HG02759 (cell line): Measurements from ENCODE around the gene FAM153A.
"Not testable (repeated sequence)": the region's sequence is repeated elsewhere in the genome, so short reads cannot be mapped to it uniquely, and the experiment has no call there.

ENCODE experiments used
- ATAC-seq: cut with Tn5 transposase; IDR thresholded peaks from one replicate; pipeline ENCODE4 v1.9.1; 2021; ENCODE audit warnings: mild to moderate bottlenecking, moderate library complexity; ENCODE audit not compliant: unreplicated experiment

The FAM153A gene

GRCh38 chr5:177782792-177783633 is at the start of gene FAM153A:
FAM153A (minus strand) TSS chr5:177782899.
- ATAC-seq = not testable (repeated sequence)

- not testable (repeated sequence) for ATAC-seq
Observed at GRCh38 chr5:177832287-177832686, 49.6 kb upstream of the FAM153A start.

DNA sequence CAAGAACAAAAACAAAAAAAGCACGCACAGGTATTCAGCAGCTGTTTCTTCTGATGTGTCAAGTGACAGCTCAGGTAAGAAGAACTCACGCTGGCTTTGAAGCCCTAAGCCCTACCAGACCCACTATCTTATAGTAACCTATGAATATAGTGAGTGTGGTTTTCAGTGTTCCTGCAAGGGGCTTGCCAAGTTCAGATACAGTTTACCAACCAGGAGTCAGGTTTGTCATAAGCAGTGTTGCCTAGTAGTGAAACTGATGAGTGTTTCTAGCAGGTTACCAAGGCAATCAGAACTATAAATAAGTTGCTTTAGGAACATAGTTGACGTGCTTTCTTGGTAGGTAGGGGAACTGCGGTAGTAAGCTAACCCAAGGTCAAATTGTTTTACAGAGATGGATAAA is 43.4 kb upstream of the FAM153A start:
- not testable (repeated sequence) for ATAC-seq

DNA sequence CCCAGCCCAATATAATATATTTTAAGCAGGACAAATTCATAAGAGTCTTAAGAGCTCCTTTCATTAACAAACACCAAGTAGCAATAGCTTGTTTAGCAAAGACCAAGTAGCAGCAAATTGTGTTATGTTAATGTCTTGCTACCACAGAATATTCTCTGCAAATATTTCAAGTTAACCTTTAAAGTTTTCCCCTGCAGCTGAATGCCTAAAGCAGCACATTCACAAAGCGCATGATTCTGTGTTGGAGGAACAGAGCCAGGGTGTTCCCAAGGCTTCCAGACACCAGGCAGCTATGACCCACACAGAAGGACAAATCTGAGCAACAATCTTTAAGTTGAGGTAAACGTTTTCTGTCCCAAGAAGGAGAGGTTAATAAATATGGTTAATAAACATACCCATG is 42.1 kb upstream of the FAM153A start:
- ATAC-seq = not testable (repeated sequence)

DNA sequence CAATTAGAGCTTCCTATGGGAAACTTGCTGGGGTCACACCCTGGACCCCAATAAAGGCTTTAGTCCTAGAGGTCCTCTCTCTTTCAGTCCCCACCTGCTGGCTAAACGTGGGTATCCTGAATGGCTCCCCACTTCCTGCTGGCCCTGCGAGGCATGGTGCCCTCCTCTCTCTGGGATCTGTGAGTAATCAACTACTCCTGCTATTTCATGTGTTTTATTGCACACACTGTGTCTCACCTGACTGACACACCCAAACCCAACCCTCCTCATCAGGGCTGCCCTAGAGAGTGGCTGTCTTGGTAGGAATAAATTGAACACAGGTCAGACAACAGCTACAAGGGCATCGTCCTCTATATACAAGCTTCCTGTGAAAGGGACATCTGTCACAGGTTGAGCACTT is 39.8 kb upstream of the FAM153A start:
- not testable (repeated sequence) for ATAC-seq

DNA sequence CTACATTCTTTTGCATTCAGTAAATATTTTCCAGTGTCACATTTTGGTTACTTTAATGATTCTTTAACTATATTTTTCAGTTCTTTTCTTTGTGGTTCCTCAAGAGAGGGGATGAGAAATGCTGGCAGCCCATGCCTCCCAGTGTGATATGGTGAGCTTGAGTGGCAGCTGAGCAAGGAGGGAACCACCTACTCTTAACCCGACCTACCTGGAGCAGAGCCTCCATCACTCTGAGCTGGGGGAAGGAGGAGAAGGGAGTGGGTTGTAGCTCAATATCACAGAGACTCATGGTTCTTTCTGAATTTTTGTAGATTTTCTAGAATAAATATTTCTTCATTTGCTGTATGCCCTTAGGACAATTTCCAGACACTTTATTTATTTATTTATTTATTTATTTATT is 37.0 kb upstream of the FAM153A start:
- ATAC-seq = not testable (repeated sequence)

GRCh38 chr5:177812814-177813425 is 30.2 kb upstream of the FAM153A start:
- ATAC-seq = not testable (repeated sequence)

- not testable (repeated sequence) for ATAC-seq
Observed at GRCh38 chr5:177812160-177812743, 29.6 kb upstream of the FAM153A start.

DNA sequence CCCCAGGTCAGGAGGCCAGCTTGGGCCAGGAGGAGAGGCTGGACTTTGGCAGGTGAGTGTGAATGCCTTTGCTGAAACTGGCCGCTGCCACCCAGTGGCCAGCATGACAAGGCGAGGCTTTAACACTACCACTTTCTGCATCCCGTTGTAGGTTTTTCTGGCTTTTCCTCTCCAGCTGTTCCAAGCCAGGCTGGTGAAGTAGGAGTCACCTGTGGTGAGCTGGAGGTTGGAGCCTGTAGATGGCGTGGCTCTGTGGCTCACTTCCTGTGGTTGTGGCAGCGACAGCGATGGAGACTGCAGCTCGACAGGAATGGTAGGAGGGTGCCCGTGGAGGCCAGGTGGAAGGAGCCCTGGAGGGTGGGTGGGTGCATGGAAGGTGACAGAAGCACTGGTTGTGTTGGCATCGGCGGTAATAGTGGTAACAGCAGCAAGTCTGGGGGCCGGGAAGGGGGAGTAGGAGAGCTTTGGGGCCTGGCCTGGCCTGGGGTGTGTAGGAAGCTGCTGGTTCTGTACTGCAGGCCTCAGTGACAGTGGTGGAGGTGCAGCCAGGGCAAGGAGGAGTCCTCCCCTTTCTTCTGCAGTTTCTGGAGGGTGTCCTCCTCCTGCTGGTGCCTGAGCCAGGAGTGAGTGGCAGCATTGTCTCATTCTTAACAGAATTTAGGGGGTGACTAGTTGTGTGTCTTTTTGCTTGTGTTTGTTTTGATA is 26.7 kb upstream of the FAM153A start:
- ATAC-seq = not testable (repeated sequence)

DNA sequence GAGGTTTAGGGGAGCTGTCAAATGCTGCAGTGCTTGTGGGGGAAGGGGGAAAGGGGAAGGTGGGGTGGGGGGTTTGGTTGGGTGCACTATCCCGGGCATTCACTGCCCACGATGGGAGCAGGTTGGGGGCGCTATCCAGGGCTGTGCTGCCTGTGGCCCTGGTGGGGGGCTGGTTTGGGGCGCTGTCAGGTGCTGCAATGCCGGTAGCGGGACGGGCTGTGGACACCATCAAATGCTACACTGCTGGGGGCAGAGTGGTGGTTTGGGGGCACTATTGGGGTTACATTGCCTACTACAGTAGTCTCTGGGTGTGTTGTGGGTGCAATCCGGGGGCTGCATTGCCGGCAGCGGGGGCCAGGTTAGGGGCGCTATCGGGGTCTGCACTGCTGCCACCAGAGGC is 25.7 kb upstream of the FAM153A start:
- not testable (repeated sequence) for ATAC-seq

DNA sequence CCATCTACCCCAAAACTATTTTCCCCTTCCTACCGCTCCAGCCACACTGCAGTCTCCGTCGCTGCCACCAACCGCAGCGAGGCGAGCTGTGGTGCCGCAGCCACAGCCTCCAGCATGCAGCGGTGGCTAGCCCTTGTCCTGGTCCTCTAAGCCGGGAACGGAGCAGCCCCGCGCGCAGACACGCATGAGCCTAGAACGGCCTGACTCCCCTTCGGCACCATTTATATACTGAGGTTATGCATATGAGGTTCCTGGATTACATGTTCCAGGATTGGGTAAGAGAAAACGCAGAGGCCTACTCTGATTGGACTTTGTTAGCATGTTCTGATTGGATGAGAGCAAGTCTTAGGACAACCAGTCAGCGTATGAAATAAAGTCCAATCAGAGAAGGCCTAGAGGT is 24.6 kb upstream of the FAM153A start:
- not testable (repeated sequence) for ATAC-seq

GRCh38 chr5:177801427-177801826 is 18.7 kb upstream of the FAM153A start:
- ATAC-seq = not testable (repeated sequence)

GRCh38 chr5:177798237-177798840 is 15.6 kb upstream of the FAM153A start:
- not testable (repeated sequence) for ATAC-seq

DNA sequence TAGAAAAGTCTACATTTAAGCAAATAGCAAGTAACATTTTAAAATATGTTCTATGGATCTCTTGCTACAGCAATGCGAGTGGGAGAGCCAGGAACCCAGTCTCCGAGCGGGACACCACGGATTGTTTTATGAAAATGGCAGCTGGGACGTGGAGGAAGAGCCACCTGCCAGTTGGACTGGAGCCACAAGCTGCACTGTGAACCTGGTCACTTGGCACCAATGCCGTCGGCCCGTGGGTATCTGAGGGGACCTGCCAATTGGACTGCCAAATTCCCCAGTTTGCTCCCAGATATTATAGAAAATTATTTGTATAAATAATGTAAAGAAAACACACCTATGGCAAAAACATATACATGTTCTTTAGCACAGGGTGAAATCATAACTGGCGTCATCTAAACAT is 10.6 kb upstream of the FAM153A start:
- ATAC-seq = not testable (repeated sequence)

GRCh38 chr5:177791649-177792048 is 8.9 kb upstream of the FAM153A start:
- not testable (repeated sequence) for ATAC-seq

DNA sequence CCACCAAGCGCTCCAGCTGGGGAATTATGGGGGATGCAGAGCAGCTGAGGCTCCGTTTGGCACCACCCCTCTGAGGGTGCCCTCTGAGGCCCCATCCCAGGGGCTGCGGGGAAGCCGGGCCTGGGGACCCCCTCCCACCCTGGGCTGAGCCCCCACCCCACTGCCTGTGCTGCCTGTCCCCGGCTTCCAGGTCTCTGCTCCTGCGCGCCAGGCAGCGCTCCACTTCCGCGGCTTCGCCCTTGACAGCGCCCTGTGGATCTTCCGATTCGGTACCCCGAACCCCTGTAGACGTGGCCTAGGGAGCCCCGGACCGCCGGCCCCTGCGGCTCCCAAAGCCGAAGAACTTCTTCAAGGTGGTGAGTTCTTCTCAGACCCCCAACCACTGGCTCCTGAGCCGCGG is 530 bp downstream of the FAM153A start:
- not testable (repeated sequence) for ATAC-seq

DNA sequence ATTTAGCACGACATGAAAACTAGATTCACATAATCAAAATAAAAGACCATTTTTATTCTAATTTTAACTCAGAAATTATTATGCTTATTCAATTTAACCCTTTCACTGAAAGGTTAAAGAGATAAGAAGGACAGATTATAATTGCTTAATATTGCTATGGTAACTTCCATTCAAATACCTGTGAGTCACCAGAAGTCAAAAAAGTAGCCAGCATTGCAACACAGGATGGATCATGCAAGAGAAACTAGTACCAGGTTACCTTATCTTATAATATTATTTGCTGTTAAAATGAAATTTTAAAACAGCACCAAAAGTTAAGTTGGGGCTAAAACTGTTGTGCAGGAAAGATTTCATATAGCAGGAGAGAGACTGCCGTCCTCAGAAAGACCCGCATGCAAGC is 11.5 kb downstream of the FAM153A start:
- ATAC-seq = not testable (repeated sequence)

DNA sequence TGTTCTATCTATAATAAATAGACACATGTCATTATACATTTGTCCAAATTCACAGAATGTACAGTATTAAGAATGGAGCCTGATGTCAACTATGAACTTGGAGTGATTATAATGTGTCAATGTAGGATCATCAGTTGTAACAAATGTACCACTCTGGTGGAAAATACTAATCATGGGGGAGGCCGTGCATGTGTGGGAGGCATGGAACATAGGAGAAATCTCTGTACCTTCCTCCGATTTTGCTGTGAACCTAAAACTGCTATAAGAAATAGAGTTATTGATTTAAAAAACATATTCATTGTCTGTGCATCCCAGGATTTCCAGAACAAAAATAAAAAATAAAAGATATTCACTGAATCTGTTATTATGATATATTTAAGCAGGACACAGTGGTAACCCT is 12.1 kb downstream of the FAM153A start:
- not testable (repeated sequence) for ATAC-seq

GRCh38 chr5:177763737-177764508 is 18.8 kb downstream of the FAM153A start:
- not testable (repeated sequence) for ATAC-seq

DNA sequence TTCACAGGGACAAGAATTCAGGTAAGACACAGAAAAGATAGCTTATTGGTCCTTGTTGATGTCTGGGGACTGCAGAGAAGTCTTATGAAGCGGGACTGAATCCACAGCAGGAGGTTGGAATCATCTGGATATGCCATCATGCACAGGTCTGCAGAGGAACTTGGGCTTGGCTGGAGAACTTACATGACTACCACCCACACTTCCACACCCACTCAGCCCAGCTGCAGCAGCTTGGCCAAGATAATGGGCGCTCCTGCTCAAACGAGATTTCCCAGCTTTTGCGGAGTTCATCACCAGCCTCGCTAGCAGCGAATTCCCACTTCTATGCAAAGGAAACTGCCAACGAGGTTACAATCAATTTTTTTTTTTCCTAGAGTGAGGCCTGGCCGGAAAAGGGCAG is 21.7 kb downstream of the FAM153A start:
- not testable (repeated sequence) for ATAC-seq
